Fibroblast of peridontal ligament (primary cell): Measurements from ENCODE around the gene ZNF101.

Experiments used
- DNase-seq: peaks from one replicate; pipeline ENCODE4 v3.0.0-alpha.2; 2010; ENCODE audit errors: extremely low read depth

Gene ZNF101

GRCh38 chr19:19642506-19643157 lies 26.0 kb upstream of the ZNF101 start:
- no peak for DNase-seq

- peak; percentile 34 for DNase-seq
Measured at GRCh38 chr19:19643158-19644053, 25.2 kb upstream of the ZNF101 start, which contains the start of gene GMIP. GMIP (minus strand) TSS chr19:19643657; CDS start chr19:19643529, 128 bp downstream.

- DNase-seq: no peak
Measured at GRCh38 chr19:19644054-19644388, 24.6 kb upstream of the ZNF101 start.

- no peak for DNase-seq
Measured at GRCh38 chr19:19645233-19645870, 23.3 kb upstream of the ZNF101 start.

- no peak for DNase-seq
Measured at GRCh38 chr19:19647037-19647835, 21.4 kb upstream of the ZNF101 start.

- DNase-seq: no peak
Measured at GRCh38 chr19:19649155-19649554, 19.5 kb upstream of the ZNF101 start.

GRCh38 chr19:19649580-19649995 lies 19.1 kb upstream of the ZNF101 start:
- DNase-seq: no peak

GRCh38 chr19:19650331-19650730 lies 18.3 kb upstream of the ZNF101 start:
- no peak for DNase-seq

- DNase-seq: no peak
Measured at GRCh38 chr19:19651076-19651475, 17.6 kb upstream of the ZNF101 start.

GRCh38 chr19:19652482-19653295 lies 15.9 kb upstream of the ZNF101 start:
- DNase-seq: no peak

- DNase-seq: no peak
Measured at GRCh38 chr19:19653597-19654147, 15.0 kb upstream of the ZNF101 start.

GRCh38 chr19:19654441-19654840 lies 14.2 kb upstream of the ZNF101 start:
- no peak for DNase-seq

GRCh38 chr19:19655051-19655594 lies 13.5 kb upstream of the ZNF101 start:
- no peak for DNase-seq

GRCh38 chr19:19655641-19656343 lies 12.8 kb upstream of the ZNF101 start:
- no peak for DNase-seq

GRCh38 chr19:19656451-19657396 lies 11.9 kb upstream of the ZNF101 start:
- no peak for DNase-seq

- no peak for DNase-seq
Measured at GRCh38 chr19:19657397-19657783, 11.2 kb upstream of the ZNF101 start.

- DNase-seq: no peak
Measured at GRCh38 chr19:19659646-19660245, 8.9 kb upstream of the ZNF101 start.

- DNase-seq: no peak
Measured at GRCh38 chr19:19661141-19661674, 7.4 kb upstream of the ZNF101 start.
